Esophagus muscularis mucosa (tissue), 4 donors: ENCODE data around the gene CEP43.

ENCODE experiments used
- EP300 ChIP-seq: sonication (generic); formaldehyde crosslinking; IDR thresholded peaks from one replicate; pipeline ENCODE4 v1.6.1; 2017; ENCODE audit warnings: antibody characterized with exemption
- POLR2A ChIP-seq: fragments of 450-650 bp; IDR thresholded peaks from one replicate; pipeline ENCODE4 v1.6.1; 2017; ENCODE audit warnings: antibody characterized with exemption, moderate library complexity, mild to moderate bottlenecking, low read depth
- POLR2AphosphoS5 ChIP-seq, 2 donors: sonication (generic); formaldehyde crosslinking; IDR thresholded peaks; one replicate each; pipeline ENCODE4 v1.6.1; 2017; ENCODE audit warnings: antibody characterized with exemption in 2 of 2
- TF ChIP-seq, protein P1 (sequence below), 3 experiments: fragments of 200-600 bp in 2 of 3; fragments of 450-650 bp in 1 of 3; sonication (generic) in 2 of 3; IDR thresholded peaks; one replicate each; pipeline ENCODE4 v1.5.1; 2017 to 2019; ENCODE audit warnings: antibody characterized with exemption in 3 of 3, mild to moderate bottlenecking in 2 of 3, moderate library complexity in 1 of 3

DNA sequence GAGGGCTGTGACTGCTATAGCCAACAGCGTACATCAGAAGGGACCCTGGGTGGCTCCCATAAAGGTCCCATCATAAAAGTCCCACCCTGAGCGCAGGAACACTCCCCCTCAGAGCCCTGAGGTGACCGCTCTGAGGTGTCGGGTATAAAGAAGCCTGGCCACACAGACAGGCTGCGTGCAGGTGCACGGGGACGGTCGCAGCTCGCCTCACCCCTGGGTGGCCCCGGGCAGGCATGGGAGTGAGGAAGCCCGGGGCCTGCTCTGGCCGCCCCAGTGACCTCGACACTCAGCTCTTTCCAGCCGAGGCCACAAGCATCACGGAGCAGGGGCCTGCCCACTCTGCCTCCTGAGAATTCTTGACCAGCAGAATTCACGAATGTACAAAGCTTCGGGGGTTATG, 28.4 kb upstream of the CEP43 start:
- TF ChIP-seq, protein P1, sequence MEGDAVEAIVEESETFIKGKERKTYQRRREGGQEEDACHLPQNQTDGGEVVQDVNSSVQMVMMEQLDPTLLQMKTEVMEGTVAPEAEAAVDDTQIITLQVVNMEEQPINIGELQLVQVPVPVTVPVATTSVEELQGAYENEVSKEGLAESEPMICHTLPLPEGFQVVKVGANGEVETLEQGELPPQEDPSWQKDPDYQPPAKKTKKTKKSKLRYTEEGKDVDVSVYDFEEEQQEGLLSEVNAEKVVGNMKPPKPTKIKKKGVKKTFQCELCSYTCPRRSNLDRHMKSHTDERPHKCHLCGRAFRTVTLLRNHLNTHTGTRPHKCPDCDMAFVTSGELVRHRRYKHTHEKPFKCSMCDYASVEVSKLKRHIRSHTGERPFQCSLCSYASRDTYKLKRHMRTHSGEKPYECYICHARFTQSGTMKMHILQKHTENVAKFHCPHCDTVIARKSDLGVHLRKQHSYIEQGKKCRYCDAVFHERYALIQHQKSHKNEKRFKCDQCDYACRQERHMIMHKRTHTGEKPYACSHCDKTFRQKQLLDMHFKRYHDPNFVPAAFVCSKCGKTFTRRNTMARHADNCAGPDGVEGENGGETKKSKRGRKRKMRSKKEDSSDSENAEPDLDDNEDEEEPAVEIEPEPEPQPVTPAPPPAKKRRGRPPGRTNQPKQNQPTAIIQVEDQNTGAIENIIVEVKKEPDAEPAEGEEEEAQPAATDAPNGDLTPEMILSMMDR (IDR thresholded peaks at IDR 0.05) = no peak
- no peak for TF ChIP-seq POLR2A
- TF ChIP-seq POLR2AphosphoS5 (IDR thresholded peaks at IDR 0.05) = no peak
- TF ChIP-seq EP300 = no peak
